Activated naive CD8-positive, alpha-beta T cell treated with anti-CD3 and anti-CD28 coated beads for 36 hours (primary cell): ENCODE measurements around the gene MAGI1. TPM values are rescaled to one million over a fixed set of nuclear protein-coding genes. Genes with fewer than 3 reads are reported as not detected.

Source experiments
- DNase-seq: peaks from one replicate; pipeline ENCODE4 v3.0.0; 2021
- H3K27ac Mint-ChIP-seq: one replicate; pipeline ENCODE4 v1.8.0; 2022; ENCODE audit warnings: mild to moderate bottlenecking, moderate library complexity, mixed read lengths
- H3K27me3 Mint-ChIP-seq: one replicate; pipeline ENCODE4 v1.8.0; 2022; ENCODE audit warnings: mild to moderate bottlenecking, mixed read lengths
- H3K36me3 Mint-ChIP-seq: one replicate; pipeline ENCODE4 v1.8.0; 2021; ENCODE audit warnings: mild to moderate bottlenecking, mixed read lengths
- H3K4me1 Mint-ChIP-seq: one replicate; pipeline ENCODE4 v1.8.0; 2021; ENCODE audit warnings: mixed read lengths
- H3K4me3 Mint-ChIP-seq: one replicate; pipeline ENCODE4 v1.8.0; 2022; ENCODE audit warnings: mild to moderate bottlenecking, moderate library complexity, mixed read lengths
- H3K9me3 Mint-ChIP-seq: one replicate; pipeline ENCODE4 v1.8.0; 2022; ENCODE audit warnings: mixed read lengths
- total RNA-seq, 2 experiments: library from RNA; stranded (reverse); gene quantifications; one replicate each; pipeline ENCODE4 v1.2.3, GENCODE V29; 2021

The MAGI1 gene
- total RNA-seq, 2 experiments from 2014 or later, result 0.12 to 0.16 TPM

DNA sequence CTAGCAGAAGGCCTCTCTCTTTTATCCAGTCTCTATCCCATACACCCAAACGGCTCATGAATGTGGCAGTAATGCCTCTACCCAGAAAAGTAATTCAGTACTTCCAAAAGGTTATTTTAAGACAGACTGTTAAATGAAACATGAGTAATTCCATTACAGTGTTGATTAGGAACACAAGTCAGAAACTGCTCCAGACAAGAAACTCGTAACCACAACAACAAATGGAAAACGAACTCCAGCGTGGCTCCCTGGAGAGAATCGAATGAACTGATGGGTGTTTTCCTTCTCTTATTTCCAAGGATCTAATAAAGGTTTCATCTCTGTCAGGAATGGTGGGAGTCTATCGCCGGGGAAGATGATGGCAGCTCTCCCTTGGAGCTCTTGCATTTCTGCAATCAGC lies 228.4 kb downstream of the MAGI1 start:
- H3K4me1 Mint-ChIP-seq, result no peaks in the 10 kb centered on the region
- no peaks in the 10 kb centered on the region for H3K36me3 Mint-ChIP-seq
- H3K9me3 Mint-ChIP-seq, result no peaks in the 10 kb centered on the region
- H3K27me3 Mint-ChIP-seq, result no peaks in the 10 kb centered on the region
- no peak overlapping the region for H3K27ac Mint-ChIP-seq
- no peak overlapping the region for H3K4me3 Mint-ChIP-seq
- DNase-seq, result no peak

DNA sequence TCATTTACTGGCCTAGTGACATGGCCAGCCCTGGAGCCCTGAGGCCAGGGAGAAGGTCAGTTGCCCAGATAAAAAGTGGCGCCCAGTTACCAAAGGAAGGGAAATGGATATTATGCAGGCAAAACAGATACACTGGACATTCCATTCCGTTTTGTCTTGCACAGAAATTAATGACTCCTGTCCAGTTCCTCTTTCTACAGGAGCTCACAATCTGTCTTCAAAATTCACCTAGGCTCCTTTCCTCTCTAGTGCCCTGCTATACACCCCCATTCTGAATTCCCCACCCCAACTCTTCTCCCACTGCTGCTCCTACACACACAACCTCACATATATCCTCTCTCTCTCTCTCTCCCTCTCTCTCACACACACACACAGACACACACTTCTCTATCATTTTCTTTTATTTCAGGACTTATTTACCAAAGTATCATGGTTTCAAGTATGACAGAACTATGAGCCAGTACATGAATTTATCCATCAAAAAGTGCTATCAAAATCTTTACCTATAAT lies 229.0 kb downstream of the MAGI1 start:
- Mint-ChIP-seq H3K27me3 (no peaks in the 10 kb centered on the region), H3K9me3 (no peaks in the 10 kb centered on the region), H3K36me3 (no peaks in the 10 kb centered on the region), H3K27ac (no peak overlapping the region), H3K4me3 (no peak overlapping the region), H3K4me1 (no peaks in the 10 kb centered on the region)
- DNase-seq, result no peak

DNA sequence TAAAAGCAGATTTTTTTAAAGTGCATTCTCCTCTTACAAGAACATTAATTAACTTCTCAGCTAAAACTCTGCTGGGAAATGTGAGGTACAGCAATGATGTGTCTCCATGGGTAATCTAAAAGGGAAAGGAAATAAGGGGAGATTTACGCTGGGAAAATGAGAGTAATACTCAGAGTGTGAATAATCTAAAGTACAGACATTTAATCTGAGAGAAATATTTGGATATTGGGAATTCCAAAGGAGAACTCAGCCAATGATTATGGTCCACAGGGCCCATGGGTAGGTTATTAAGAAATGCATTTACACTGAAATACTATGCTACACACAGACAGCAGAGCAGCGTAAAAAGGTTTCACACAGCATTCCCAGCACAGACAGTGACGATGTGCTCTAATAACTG lies 229.9 kb downstream of the MAGI1 start:
- no peak overlapping the region for H3K27ac Mint-ChIP-seq
- no peaks in the 10 kb centered on the region for H3K27me3 Mint-ChIP-seq
- no peaks in the 10 kb centered on the region for H3K4me1 Mint-ChIP-seq
- H3K9me3 Mint-ChIP-seq, result no peaks in the 10 kb centered on the region
- DNase-seq, result no peak
- H3K36me3 Mint-ChIP-seq, result no peaks in the 10 kb centered on the region
- no peak overlapping the region for H3K4me3 Mint-ChIP-seq

DNA sequence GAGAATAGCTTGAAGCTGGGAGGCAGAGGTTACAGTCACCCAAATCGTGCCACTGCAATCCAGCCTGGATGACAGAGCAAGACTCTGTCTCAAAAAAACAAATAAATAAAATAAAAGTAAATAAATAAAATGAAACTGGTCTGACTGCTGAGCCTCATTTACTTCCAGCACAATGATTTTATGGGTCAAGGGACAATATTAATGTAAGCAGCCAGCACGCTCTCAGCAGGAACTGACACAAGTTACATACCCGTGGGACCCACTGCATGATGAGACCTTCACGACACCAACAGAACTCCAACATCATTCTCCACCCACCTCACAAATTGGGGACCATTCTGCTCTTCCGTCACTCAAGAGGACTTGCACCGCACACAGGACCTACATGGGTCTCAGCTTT lies 230.3 kb downstream of the MAGI1 start:
- no peaks in the 10 kb centered on the region for H3K27me3 Mint-ChIP-seq
- DNase-seq, result no peak
- H3K4me1 Mint-ChIP-seq, result no peaks in the 10 kb centered on the region
- H3K4me3 Mint-ChIP-seq, result no peak overlapping the region
- no peaks in the 10 kb centered on the region for H3K36me3 Mint-ChIP-seq
- H3K9me3 Mint-ChIP-seq, result no peaks in the 10 kb centered on the region
- H3K27ac Mint-ChIP-seq, result no peak overlapping the region

DNA sequence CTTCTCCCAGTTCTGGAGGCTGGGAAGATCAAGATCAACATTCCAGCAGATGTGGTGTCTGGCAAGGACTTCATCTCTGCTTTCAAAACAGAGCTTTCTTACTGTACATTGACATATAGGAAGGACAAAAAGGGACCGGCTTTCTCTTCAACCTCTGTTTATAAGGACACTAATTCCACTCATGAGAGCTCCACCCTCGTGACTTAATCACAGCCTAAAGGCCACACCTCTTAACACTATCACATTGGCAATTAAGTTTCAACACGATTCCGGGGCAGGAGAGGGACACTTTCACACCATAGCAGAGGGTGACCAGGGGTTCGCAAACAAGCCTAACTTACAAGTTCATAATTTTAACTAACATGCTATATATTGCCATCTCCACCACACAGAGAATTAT lies 231.5 kb downstream of the MAGI1 start:
- no peaks in the 10 kb centered on the region for H3K9me3 Mint-ChIP-seq
- no peaks in the 10 kb centered on the region for H3K27me3 Mint-ChIP-seq
- no peak overlapping the region for H3K4me3 Mint-ChIP-seq
- no peak for DNase-seq
- H3K4me1 Mint-ChIP-seq, result no peaks in the 10 kb centered on the region
- no peak overlapping the region for H3K27ac Mint-ChIP-seq
- no peaks in the 10 kb centered on the region for H3K36me3 Mint-ChIP-seq

DNA sequence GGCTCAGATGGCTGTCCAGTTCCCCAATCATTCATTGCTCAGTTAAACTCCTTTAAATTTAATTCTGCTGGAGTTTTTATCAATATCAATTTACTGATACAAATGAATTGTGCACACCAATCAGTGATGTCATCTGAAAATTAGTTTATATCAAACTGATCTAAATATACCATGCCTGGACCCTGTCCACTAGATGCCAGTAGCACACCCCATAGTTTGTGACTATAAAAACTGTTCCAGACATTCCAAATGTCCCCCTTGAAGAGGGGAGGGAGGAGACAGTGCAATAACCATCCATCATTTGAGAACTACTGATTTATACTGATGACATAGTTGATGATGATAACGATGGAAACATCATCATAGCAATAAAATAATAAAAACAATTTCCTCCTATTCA lies 232.1 kb downstream of the MAGI1 start:
- DNase-seq, result no peak
- no peak overlapping the region for H3K27ac Mint-ChIP-seq
- H3K36me3 Mint-ChIP-seq, result no peaks in the 10 kb centered on the region

DNA sequence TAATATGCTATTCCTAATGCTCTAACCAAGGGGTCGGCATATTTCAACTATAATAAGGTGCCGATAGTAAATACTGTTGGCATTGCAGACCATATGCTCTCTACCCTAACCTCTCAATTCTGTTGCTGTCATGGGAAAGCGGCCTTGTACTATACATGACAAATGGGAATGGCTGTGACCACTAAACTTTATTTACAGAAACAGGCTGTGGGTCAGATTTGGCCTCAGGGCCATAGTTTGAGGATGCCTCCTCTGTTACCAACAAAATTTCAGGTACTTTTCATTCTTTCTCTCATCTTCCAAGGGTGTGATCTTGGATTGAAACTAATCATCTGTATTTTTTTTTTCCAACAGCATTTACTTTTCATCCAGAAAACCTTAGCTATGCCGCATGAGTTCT lies 242.0 kb downstream of the MAGI1 start:
- peaks cover 1% of the 10 kb centered on the region for H3K27me3 Mint-ChIP-seq
- DNase-seq, result no peak
- no peak overlapping the region for H3K4me3 Mint-ChIP-seq
- no peaks in the 10 kb centered on the region for H3K36me3 Mint-ChIP-seq
- H3K27ac Mint-ChIP-seq, result no peak overlapping the region
- no peaks in the 10 kb centered on the region for H3K9me3 Mint-ChIP-seq
- H3K4me1 Mint-ChIP-seq, result no peaks in the 10 kb centered on the region

More for the DNA sequence above, 232.1 kb downstream of the MAGI1 start:
- Mint-ChIP-seq H3K9me3 (no peaks in the 10 kb centered on the region), H3K27me3 (no peaks in the 10 kb centered on the region), H3K4me3 (no peak overlapping the region), H3K4me1 (no peaks in the 10 kb centered on the region)

DNA sequence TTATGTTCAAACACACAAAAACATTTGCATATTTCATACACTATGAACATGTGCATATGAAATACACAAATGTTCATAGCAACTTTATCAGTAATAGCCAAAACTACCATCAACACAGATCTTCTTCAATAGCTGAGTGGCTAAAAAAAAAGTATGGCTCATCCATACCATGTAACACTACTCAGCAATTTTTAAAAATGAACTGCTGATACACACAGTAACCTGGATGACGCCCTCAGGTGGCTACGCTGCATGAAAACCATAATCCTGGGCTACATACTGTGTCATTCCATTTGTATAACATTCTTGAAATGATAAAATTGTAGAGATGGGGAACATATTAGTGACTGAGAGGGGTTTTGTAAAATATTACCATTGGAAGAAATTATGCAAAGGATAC lies 243.6 kb downstream of the MAGI1 start:
- H3K27ac Mint-ChIP-seq, result no peak overlapping the region
- H3K36me3 Mint-ChIP-seq, result no peaks in the 10 kb centered on the region
- H3K4me3 Mint-ChIP-seq, result no peak overlapping the region
- no peak for DNase-seq
- H3K27me3 Mint-ChIP-seq, result peaks cover 6% of the 10 kb centered on the region
- no peaks in the 10 kb centered on the region for H3K4me1 Mint-ChIP-seq
- H3K9me3 Mint-ChIP-seq, result no peaks in the 10 kb centered on the region

DNA sequence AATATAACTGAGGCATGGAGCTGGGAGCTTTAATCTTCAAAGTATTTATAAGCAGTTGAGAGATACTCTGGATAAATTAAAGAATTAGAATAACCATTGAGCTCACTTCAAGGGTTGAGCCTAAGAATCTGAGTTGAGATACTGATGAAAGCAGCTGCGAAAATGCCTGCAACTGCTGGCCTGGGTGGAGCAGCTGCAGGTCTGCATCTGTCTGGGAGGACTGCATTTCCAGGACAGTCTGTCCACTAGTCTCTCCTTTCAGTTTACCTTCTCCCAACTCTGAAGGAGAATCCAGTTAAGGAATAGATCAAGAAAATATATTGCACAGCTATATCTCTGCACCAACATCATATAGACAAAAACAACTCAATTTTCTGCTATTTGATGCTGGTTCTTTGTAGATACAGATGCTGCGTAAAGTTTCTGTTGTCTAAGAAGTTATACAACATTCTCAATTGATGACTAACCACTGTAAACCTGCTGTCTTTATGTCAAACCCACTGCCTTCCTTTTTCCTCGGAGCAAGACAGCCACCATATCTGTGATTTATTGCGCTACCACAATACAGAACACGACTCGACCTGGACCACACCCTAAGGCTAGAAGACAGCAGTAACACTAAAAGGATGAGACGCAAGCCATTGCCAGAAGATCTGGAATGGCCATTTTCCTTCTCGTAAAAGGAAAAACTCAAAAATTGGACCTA lies 245.1 kb downstream of the MAGI1 start:
- no peak for DNase-seq
- Mint-ChIP-seq H3K4me1 (no peaks in the 10 kb centered on the region), H3K9me3 (no peaks in the 10 kb centered on the region), H3K36me3 (no peaks in the 10 kb centered on the region), H3K27ac (no peak overlapping the region), H3K4me3 (no peak overlapping the region), H3K27me3 (peaks cover 6% of the 10 kb centered on the region)

DNA sequence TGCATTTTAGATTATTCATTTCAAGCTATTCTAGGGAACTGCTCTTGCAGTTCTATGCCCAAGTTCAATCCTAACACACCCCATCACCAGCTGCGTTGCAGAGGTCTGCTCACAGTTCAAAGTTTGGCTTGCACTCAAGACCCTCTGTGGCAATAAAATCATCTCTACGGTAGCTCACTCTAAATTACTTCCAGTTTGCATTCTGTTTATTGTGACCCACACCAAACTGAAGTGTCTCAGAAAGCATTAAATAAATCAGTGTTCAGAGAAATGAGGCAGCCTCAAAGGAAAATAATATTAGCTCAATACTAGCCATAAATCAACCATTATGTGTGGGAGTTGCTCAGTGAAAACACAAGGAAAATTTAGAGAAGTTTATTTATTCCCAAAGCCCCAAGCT lies 250.3 kb downstream of the MAGI1 start:
- H3K4me1 Mint-ChIP-seq, result no peaks in the 10 kb centered on the region
- H3K27me3 Mint-ChIP-seq, result peaks cover 6% of the 10 kb centered on the region
- H3K36me3 Mint-ChIP-seq, result no peaks in the 10 kb centered on the region
- no peak overlapping the region for H3K4me3 Mint-ChIP-seq
- H3K27ac Mint-ChIP-seq, result no peak overlapping the region
- DNase-seq, result no peak
- H3K9me3 Mint-ChIP-seq, result no peaks in the 10 kb centered on the region

DNA sequence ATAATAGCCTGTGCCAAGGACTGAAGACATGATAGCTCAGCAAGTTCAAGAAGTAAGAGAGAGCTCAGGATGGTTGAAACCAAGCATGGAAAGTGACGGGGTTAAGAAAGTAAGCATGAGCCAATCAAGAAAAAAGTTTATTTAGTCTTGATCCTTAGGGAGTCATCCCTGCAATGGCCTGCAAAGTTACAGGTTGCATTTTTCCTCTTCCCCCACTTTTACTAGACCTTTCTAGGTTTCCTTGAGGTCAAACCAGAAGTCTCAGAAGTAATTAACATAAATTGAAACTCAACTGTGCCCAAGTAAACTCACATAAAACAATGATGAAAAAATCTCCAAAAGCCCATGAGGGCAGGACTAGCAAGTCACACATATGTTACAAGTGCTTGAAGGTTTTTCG lies 250.9 kb downstream of the MAGI1 start:
- Mint-ChIP-seq H3K27me3 (peaks cover 6% of the 10 kb centered on the region), H3K27ac (no peak overlapping the region), H3K9me3 (no peaks in the 10 kb centered on the region), H3K4me3 (no peak overlapping the region), H3K36me3 (no peaks in the 10 kb centered on the region), H3K4me1 (no peaks in the 10 kb centered on the region)
- DNase-seq, result no peak

DNA sequence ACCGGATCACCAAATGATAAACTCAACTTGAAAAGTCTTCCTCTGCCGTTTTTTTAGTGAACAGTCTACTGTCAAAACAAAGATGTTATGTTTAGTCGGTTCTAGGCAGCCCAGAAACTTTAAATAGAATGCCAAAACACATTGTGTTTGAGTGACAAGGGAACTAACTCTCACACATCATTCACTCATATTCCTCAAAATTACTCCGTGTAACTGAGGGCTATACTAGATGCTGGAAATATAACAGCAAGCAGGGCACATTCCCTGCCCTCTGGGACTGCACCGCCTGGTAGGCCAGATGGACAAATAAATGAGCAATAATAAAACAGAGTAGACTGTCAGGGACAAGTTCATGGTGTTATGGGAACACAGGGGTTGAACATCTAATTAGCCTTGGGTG lies 251.4 kb downstream of the MAGI1 start:
- H3K9me3 Mint-ChIP-seq, result no peaks in the 10 kb centered on the region
- H3K4me3 Mint-ChIP-seq, result no peak overlapping the region
- H3K36me3 Mint-ChIP-seq, result no peaks in the 10 kb centered on the region

DNA sequence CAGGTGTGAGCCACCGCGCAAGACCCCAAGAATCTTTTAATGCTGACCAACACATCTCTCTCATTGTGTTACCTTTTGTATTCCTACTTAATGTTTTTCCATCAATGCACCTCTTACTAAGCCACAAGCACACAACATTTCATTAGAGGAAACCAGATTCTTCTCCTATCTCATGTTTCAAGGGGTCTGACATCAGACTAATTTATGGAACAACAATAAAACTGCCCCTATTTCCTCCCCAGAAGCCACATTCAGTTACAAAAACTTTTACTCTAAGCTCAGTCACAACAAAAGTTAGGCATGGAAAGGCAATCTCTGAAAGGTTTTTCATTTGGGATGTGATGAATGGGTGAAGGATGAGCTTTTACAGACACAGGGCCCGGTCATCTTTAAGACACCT lies 251.8 kb downstream of the MAGI1 start:
- no peak for DNase-seq
- H3K9me3 Mint-ChIP-seq, result no peaks in the 10 kb centered on the region
- no peak overlapping the region for H3K27ac Mint-ChIP-seq
- H3K4me1 Mint-ChIP-seq, result no peaks in the 10 kb centered on the region
- no peaks in the 10 kb centered on the region for H3K36me3 Mint-ChIP-seq
- peaks cover 6% of the 10 kb centered on the region for H3K27me3 Mint-ChIP-seq
- no peak overlapping the region for H3K4me3 Mint-ChIP-seq

More for the DNA sequence above, 251.4 kb downstream of the MAGI1 start:
- no peaks in the 10 kb centered on the region for H3K4me1 Mint-ChIP-seq
- H3K27me3 Mint-ChIP-seq, result peaks cover 6% of the 10 kb centered on the region
- H3K27ac Mint-ChIP-seq, result no peak overlapping the region
- no peak for DNase-seq

DNA sequence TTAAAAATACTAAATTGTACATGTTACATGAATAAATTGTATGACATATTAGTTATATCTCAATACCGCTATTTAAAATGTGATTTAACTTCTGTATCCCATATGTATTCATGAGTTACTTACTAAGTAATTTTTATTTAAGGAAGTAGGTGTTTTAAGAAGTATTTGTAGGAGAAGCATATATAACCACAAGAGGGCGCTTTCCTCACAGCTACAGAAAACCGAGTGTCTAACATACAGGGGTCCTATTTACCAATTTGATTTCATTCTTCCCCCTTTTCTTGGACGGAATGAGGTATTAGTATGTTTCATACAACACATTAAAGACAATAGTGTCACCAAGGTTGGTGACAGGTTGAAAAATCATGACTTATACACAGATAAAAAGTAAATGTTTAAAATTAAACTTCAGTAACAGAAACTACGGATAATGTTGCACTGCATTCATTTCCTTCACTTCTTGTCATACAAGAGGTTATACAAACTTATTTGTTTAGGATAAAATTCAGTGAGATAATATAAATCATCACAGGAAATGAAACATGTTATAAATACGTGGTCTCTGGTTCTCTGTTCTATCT lies 253.6 kb downstream of the MAGI1 start:
- DNase-seq, result no peak
- H3K27me3 Mint-ChIP-seq, result no peaks in the 10 kb centered on the region
- no peaks in the 10 kb centered on the region for H3K36me3 Mint-ChIP-seq

DNA sequence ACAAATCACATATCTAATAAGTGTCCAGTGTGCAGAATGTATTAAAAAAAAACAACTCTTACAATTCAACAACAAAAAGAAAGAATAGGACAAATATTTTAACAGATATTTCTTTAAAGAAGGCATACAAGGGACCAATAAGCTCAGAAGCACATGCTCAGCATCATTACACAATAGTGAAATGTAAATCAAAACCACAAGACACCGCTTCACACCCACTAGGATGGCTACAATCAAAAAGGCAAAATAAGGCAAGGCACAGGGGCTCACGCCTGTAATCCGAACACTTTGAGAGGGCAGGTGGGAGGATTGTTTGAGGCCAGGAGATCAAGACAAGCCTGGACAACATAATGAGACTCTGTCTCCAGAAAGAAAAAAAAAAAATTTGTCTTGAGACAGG lies 255.6 kb downstream of the MAGI1 start:
- Mint-ChIP-seq H3K4me1 (no peaks in the 10 kb centered on the region), H3K27ac (no peak overlapping the region), H3K27me3 (no peaks in the 10 kb centered on the region), H3K4me3 (no peak overlapping the region), H3K9me3 (no peaks in the 10 kb centered on the region), H3K36me3 (no peaks in the 10 kb centered on the region)
- no peak for DNase-seq

More for the DNA sequence above, 253.6 kb downstream of the MAGI1 start:
- Mint-ChIP-seq H3K27ac (no peak overlapping the region), H3K9me3 (no peaks in the 10 kb centered on the region), H3K4me3 (no peak overlapping the region), H3K4me1 (no peaks in the 10 kb centered on the region)

DNA sequence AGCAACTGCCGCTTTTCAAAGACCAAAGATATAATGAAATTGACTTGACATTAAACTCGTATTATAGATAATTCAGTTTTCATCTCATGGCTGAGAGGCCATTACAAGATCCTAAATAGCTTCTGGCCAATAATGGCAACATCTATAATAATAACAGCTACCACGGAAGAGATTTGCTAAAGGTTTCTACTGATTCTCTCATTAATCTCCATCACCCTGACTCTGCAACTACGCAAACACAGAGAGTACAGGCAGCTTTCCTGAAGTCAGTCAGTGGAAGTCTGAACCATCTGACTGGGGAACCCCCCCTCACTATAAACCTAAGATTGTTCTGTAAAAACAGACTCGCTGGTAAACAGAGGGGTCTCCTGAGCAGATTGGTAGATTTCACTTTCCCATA lies 257.1 kb downstream of the MAGI1 start:
- H3K9me3 Mint-ChIP-seq, result no peaks in the 10 kb centered on the region
- H3K27me3 Mint-ChIP-seq, result no peaks in the 10 kb centered on the region
- H3K27ac Mint-ChIP-seq, result no peak overlapping the region
- H3K36me3 Mint-ChIP-seq, result no peaks in the 10 kb centered on the region
- DNase-seq, result no peak
- no peak overlapping the region for H3K4me3 Mint-ChIP-seq
- H3K4me1 Mint-ChIP-seq, result no peaks in the 10 kb centered on the region
